IgD-negative memory B cell (primary cell): Measurements from ENCODE around the gene STK32C. TPM values are rescaled to one million over a fixed set of nuclear protein-coding genes. Genes with fewer than 3 reads are reported as not detected.
"Not testable (repeated sequence)": the region's sequence is repeated elsewhere in the genome, so short reads cannot be mapped to it uniquely, and the experiment has no call there.

Experiments
- H3K27ac Mint-ChIP-seq, 3 donors: one replicate each; pipeline ENCODE4 v1.8.0; 2020 to 2022; ENCODE audit warnings: mild to moderate bottlenecking in 3 of 3, mixed read lengths in 3 of 3, moderate library complexity in 1 of 3
- H3K27me3 Mint-ChIP-seq: one replicate; pipeline ENCODE4 v1.8.0; 2021; ENCODE audit warnings: mixed read lengths
- H3K36me3 Mint-ChIP-seq: one replicate; pipeline ENCODE4 v1.8.0; 2020; ENCODE audit warnings: mild to moderate bottlenecking, mixed read lengths
- H3K4me1 Mint-ChIP-seq, 3 donors: one replicate each; pipeline ENCODE4 v1.8.0; 2020 to 2022; ENCODE audit warnings: mixed read lengths in 3 of 3, mild to moderate bottlenecking in 1 of 3
- H3K4me3 Mint-ChIP-seq, 4 donors: one replicate each; pipeline ENCODE4 v1.8.0; 2020 to 2022; ENCODE audit warnings: mild to moderate bottlenecking in 4 of 4, mixed read lengths in 4 of 4, moderate library complexity in 3 of 4
- H3K9me3 Mint-ChIP-seq, 3 donors: one replicate each; pipeline ENCODE4 v1.8.0; 2020 to 2021; ENCODE audit warnings: mixed read lengths in 3 of 3, mild to moderate bottlenecking in 1 of 3
- polyA plus RNA-seq: library from polyadenylated mRNA; unstranded; fragments of 300-500 nt; fragmentation: Illumina TruSeq; gene quantifications from one replicate; pipeline ENCODE4 v1.2.3, GENCODE V29; 2021

Gene STK32C
- polyA plus RNA-seq, 1 donor from 2014 or later: 4.0 TPM

- Mint-ChIP-seq H3K4me3 (no peak overlapping the region), H3K27me3 (no peaks in the 10 kb centered on the region), H3K9me3 (peaks cover 5 to 17% (median 16%) of the 10 kb centered on the region in 3 donors), H3K4me1 (peaks cover 0 to 2% (median 0%) of the 10 kb centered on the region in 3 donors), H3K27ac (no peak overlapping the region), H3K36me3 (no peaks in the 10 kb centered on the region)
These were observed 87.7 kb downstream of the STK32C start for GRCh38 chr10:132220061-132220460.

GRCh38 chr10:132219486-132219885 is 88.3 kb downstream of the STK32C start:
- Mint-ChIP-seq H3K27me3 (no peaks in the 10 kb centered on the region), H3K9me3 (peaks cover 5 to 22% (median 20%) of the 10 kb centered on the region in 3 donors), H3K4me3 (no peak overlapping the region), H3K27ac (no peak overlapping the region), H3K36me3 (no peaks in the 10 kb centered on the region), H3K4me1 (peaks cover 0 to 2% (median 0%) of the 10 kb centered on the region in 3 donors)

DNA sequence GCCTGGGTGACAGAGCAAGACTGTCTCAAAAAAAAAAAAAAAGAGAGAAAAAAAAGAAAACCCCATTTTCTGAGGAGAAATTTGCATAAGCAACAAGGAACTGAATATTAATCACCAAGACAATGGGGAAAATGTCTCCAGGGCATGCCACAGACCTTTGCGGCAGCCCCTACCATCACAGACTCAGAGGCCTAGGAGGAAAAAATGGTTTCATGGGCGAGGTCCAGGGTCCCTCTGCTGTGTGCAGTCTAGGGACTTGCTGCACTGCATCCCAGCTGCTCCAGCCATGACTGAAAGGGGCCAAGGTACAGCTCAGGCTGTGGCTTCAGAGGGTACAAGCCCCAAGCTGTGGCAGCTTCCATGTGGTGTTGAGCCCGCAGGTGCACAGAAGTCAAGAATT is 91.3 kb downstream of the STK32C start:
- peaks cover 10 to 40% (median 28%) of the 10 kb centered on the region in 3 donors for H3K9me3 Mint-ChIP-seq
- H3K36me3 Mint-ChIP-seq: peaks cover 11% of the 10 kb centered on the region
- H3K27ac Mint-ChIP-seq, H3K4me3 Mint-ChIP-seq, H3K4me1 Mint-ChIP-seq, H3K27me3 Mint-ChIP-seq: not testable (repeated sequence)

DNA sequence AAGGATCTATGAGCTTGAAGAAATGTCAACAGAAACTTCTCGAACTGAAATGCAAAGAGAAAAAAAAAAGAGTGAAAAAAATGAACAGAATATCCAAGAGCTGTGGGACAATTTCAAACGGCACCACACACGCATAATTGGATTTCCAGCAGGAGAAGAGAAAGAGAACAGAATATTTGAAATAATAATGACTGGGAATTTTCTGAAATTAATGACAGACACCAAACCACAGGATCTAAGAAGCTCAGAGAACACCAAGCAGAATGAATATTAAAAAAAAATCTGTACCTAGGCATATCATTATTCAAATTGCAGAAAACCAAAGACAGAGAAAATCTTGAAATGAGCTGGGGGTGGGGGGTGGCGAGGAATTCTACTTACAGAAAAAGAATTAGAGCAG is 93.8 kb downstream of the STK32C start:
- no peak overlapping the region for H3K4me3 Mint-ChIP-seq
- H3K4me1 Mint-ChIP-seq: no peaks in the 10 kb centered on the region
- H3K9me3 Mint-ChIP-seq: peaks cover 10 to 39% (median 26%) of the 10 kb centered on the region in 3 donors
- H3K36me3 Mint-ChIP-seq: peaks cover 11% of the 10 kb centered on the region
- no peak overlapping the region for H3K27ac Mint-ChIP-seq
- H3K27me3 Mint-ChIP-seq: no peaks in the 10 kb centered on the region

DNA sequence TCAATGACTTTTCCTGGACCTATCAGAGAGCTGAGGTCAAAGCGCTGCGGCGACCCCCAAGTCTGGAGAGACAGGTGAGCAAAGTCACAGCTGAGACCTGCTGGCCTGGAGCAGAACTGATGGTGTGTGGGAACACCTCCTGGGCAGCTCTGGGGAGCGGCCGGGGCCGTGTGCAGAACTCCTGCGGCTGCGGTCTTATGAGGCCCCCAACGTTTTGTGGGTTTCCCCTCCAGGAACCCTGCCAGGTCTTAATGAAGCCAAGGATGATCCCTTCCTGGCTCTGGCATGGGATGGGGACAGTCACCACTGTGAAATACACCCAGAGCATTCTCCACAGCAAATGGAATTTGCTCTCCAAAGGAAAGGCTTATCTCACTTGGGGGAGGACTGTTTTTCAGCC is 94.9 kb downstream of the STK32C start:
- Mint-ChIP-seq H3K4me3 (no peak overlapping the region), H3K36me3 (peaks cover 11% of the 10 kb centered on the region), H3K4me1 (no peaks in the 10 kb centered on the region), H3K9me3 (peaks cover 10 to 35% (median 26%) of the 10 kb centered on the region in 3 donors), H3K27me3 (no peaks in the 10 kb centered on the region), H3K27ac (peak overlapping the region in 1 of 3 donors; percentile 69)

- no peaks in the 10 kb centered on the region for H3K27me3 Mint-ChIP-seq
- H3K36me3 Mint-ChIP-seq: peaks cover 11% of the 10 kb centered on the region
- H3K9me3 Mint-ChIP-seq: peaks cover 8 to 29% (median 16%) of the 10 kb centered on the region in 3 donors
- no peak overlapping the region for H3K27ac Mint-ChIP-seq
- H3K4me1 Mint-ChIP-seq: no peaks in the 10 kb centered on the region
- H3K4me3 Mint-ChIP-seq: no peak overlapping the region
These were observed 96.5 kb downstream of the STK32C start for GRCh38 chr10:132211246-132211645.

GRCh38 chr10:132210766-132211165 is 97.0 kb downstream of the STK32C start:
- peaks cover 8 to 29% (median 15%) of the 10 kb centered on the region in 3 donors for H3K9me3 Mint-ChIP-seq
- no peaks in the 10 kb centered on the region for H3K4me1 Mint-ChIP-seq
- no peak overlapping the region for H3K27ac Mint-ChIP-seq
- H3K27me3 Mint-ChIP-seq: no peaks in the 10 kb centered on the region
- H3K4me3 Mint-ChIP-seq: no peak overlapping the region
- peaks cover 11% of the 10 kb centered on the region for H3K36me3 Mint-ChIP-seq

DNA sequence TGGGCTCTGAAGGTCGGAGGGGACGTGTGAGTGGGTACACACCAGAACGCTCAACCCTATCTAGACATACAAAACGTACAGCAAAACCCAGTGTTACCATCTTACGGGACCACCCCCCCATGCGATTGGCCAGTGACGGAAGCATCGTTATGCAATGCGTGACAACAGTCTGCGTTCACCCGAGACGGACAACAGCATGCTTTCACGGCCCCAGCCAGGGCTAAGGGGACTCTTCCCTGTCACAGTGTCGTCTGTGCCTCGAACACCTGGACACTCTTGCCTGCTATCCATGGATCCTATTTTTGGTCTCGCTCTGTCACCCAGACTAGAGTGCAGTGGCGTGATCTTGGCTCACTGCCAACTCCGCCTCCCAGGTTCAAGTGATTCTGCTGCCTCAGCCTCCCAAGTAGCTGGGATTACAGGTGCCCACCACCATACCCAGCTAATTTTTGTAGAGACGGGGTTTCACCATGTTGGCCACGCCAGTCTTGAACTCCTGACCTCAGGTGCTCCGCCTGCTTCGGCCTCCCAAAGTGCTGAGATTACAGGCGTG is 97.7 kb downstream of the STK32C start:
- Mint-ChIP-seq H3K27ac (no peak overlapping the region), H3K4me1 (no peaks in the 10 kb centered on the region), H3K27me3 (no peaks in the 10 kb centered on the region), H3K9me3 (peaks cover 4 to 23% (median 11%) of the 10 kb centered on the region in 3 donors), H3K36me3 (peaks cover 11% of the 10 kb centered on the region), H3K4me3 (no peak overlapping the region)

- H3K27ac Mint-ChIP-seq: no peak overlapping the region
- H3K36me3 Mint-ChIP-seq: peaks cover 11% of the 10 kb centered on the region
- no peak overlapping the region for H3K4me3 Mint-ChIP-seq
- H3K4me1 Mint-ChIP-seq: no peaks in the 10 kb centered on the region
- H3K27me3 Mint-ChIP-seq: no peaks in the 10 kb centered on the region
- H3K9me3 Mint-ChIP-seq: peaks cover 4 to 14% (median 5%) of the 10 kb centered on the region in 3 donors
These were observed 98.6 kb downstream of the STK32C start for GRCh38 chr10:132209130-132209529.

DNA sequence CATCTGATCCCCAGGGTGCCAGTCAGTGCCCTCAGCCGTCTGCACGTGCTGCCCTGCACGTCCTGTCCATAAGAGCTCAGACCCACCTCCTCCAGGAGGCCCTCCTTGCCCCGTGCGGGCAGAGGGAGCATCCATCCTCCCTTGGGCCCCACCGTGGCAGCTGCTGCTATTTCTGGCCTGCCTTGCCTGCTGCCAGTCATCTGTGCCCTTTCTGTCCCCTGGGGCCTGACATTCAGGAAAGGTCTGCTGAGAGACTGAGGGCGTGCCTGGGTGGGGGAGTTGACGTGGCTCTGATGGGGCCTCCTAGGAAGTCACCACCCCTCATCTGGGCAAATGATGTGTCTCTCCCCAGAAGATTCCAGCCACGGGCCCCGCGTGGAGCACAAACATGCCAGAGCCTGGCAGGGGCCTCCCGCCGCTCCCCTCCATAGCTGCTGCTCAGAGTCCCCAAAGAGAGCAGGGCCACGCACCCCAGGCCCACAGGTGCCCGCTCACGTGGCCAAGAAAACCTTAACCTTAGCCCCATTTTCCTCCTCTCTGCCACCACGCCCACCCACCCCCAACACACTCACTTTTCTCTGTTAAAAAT is 99.2 kb downstream of the STK32C start:
- H3K4me1 Mint-ChIP-seq: no peaks in the 10 kb centered on the region

GRCh38 chr10:132207536-132208461 is 100.0 kb downstream of the STK32C start:
- no peak overlapping the region for H3K4me3 Mint-ChIP-seq
- no peaks in the 10 kb centered on the region for H3K27me3 Mint-ChIP-seq
- H3K9me3 Mint-ChIP-seq: peaks cover 0 to 4% (median 0%) of the 10 kb centered on the region in 3 donors
- no peaks in the 10 kb centered on the region for H3K4me1 Mint-ChIP-seq
- H3K27ac Mint-ChIP-seq: no peak overlapping the region
- H3K36me3 Mint-ChIP-seq: peaks cover 6% of the 10 kb centered on the region

More for the DNA sequence above, 99.2 kb downstream of the STK32C start:
- no peaks in the 10 kb centered on the region for H3K27me3 Mint-ChIP-seq
- peaks cover 2 to 8% (median 2%) of the 10 kb centered on the region in 3 donors for H3K9me3 Mint-ChIP-seq
- no peak overlapping the region for H3K27ac Mint-ChIP-seq
- H3K4me3 Mint-ChIP-seq: no peak overlapping the region
- peaks cover 9% of the 10 kb centered on the region for H3K36me3 Mint-ChIP-seq

DNA sequence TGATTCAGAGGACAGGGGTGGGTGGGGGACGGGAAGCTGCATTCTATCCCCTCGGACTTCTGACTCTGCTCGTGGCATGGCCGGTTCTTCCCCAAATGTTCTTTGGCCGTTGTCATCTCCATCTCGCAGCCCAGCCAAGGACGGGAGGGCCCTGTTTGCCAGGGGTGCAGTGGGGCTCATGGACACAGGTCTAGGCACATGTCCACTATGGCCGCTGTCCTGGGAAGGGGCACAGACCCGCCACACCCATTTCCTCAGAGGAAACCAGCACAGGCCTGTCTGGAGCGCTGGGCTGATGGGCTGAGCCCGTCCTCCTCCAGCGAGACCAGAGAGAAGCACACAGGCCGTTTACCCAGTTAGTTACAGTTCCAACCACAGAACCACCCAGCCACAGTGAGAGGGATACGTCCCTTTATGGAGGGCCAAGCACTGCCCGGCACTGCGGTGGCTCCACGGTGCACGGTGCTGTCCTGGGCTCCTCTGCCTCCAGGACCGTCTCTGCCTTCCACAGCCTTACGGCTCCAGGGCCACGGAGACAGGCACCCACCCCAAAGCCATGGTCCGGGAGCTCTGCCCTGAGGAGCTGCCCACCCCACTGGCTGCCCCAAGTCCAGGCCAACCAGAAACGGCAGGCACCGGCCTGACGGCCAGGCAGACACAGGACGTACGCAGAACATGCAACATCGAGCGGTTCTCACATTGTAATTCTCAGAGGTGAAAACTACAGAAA is 100.8 kb downstream of the STK32C start:
- no peaks in the 10 kb centered on the region for H3K9me3 Mint-ChIP-seq
- no peaks in the 10 kb centered on the region for H3K27me3 Mint-ChIP-seq
- H3K36me3 Mint-ChIP-seq: no peaks in the 10 kb centered on the region
- H3K4me3 Mint-ChIP-seq: no peak overlapping the region
- H3K4me1 Mint-ChIP-seq: no peaks in the 10 kb centered on the region
- no peak overlapping the region for H3K27ac Mint-ChIP-seq

DNA sequence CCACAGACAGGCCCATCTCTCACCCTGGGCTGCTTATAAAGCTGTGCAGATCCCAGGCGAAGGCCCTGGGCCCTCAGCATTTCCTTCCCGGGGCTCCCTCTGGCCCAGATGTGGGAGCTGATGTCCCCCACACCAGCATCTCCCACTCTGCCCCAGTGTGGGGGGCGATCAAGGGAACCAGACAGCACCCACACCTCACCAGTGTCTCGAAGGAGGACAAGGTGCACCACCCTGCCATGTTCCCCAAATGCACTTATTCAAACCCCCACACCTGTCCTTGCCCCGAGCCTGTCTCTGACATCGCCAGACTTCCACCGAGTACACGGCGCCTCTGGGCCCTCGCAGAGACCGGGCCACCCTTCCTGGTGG is 101.4 kb downstream of the STK32C start:
- Mint-ChIP-seq H3K9me3 (no peaks in the 10 kb centered on the region), H3K27me3 (no peaks in the 10 kb centered on the region), H3K27ac (no peak overlapping the region), H3K4me1 (no peaks in the 10 kb centered on the region), H3K36me3 (no peaks in the 10 kb centered on the region), H3K4me3 (no peak overlapping the region)

- H3K27ac Mint-ChIP-seq: no peak overlapping the region
- no peaks in the 10 kb centered on the region for H3K27me3 Mint-ChIP-seq
- H3K4me1 Mint-ChIP-seq: no peaks in the 10 kb centered on the region
- H3K36me3 Mint-ChIP-seq: no peaks in the 10 kb centered on the region
- no peak overlapping the region for H3K4me3 Mint-ChIP-seq
- no peaks in the 10 kb centered on the region for H3K9me3 Mint-ChIP-seq
These were observed 101.9 kb downstream of the STK32C start for GRCh38 chr10:132205650-132206376.
